Tibial nerve (tissue), 4 donors: Measurements from ENCODE around the gene SEMA3B. TPM values are rescaled to one million over a fixed set of nuclear protein-coding genes. Genes with fewer than 3 reads are reported as not detected.

Experiments
- DNase-seq, 2 donors: peaks; one replicate each; pipeline ENCODE4 v3.0.0-alpha.2; 2019; ENCODE audit warnings: low spot score in 2 of 2
- H3K27ac ChIP-seq, 4 donors: fragments of 200-600 bp; sonication (generic) in 3 of 4; one replicate each; pipeline ENCODE4 v1.5.1; 2017 to 2019; ENCODE audit warnings: mild to moderate bottlenecking in 1 of 4
- H3K27me3 ChIP-seq, 2 donors: fragments of 200-600 bp; sonication (generic) in 1 of 2; one replicate each; pipeline versions ENCODE4 v1.5.1 to v1.6.0; 2017 to 2019
- H3K36me3 ChIP-seq, 3 donors: fragments of 200-600 bp; sonication (generic); one replicate each; pipeline ENCODE4 v1.5.1; 2018 to 2019
- H3K4me1 ChIP-seq, 4 donors: fragments of 200-600 bp; sonication (generic) in 3 of 4; one replicate each; pipeline ENCODE4 v1.5.1; 2017 to 2019
- H3K4me3 ChIP-seq, 4 donors: fragments of 200-600 bp; sonication (generic) in 3 of 4; one replicate each; pipeline ENCODE4 v1.5.1; 2017 to 2019; ENCODE audit warnings: mild to moderate bottlenecking in 1 of 4, moderate library complexity in 1 of 4
- H3K9me3 ChIP-seq, 4 donors: fragments of 200-600 bp; sonication (generic) in 3 of 4; one replicate each; pipeline ENCODE4 v1.5.1; 2017 to 2019
- EP300 ChIP-seq, 2 donors: sonication (generic); formaldehyde crosslinking; IDR thresholded peaks; one replicate each; pipeline ENCODE4 v1.6.1; 2017; ENCODE audit warnings: antibody characterized with exemption in 2 of 2, mild to moderate bottlenecking in 1 of 2
- POLR2A ChIP-seq, 2 donors: fragments of 450-650 bp; IDR thresholded peaks; one replicate each; pipeline ENCODE4 v1.6.1; 2017; ENCODE audit warnings: antibody characterized with exemption in 2 of 2, mild to moderate bottlenecking in 2 of 2, moderate library complexity in 2 of 2
- WGBS, 2 donors: methylation state at CpG; one replicate each; pipeline ENCODE4 v1.1.5; 2018; 5-methylcytosine and 5-hydroxymethylcytosine counted together
- total RNA-seq, 4 donors: library from RNA; depleted of rRNA; stranded (reverse); fragments of >200 nt; gene quantifications; one replicate each; pipeline ENCODE4 v1.1.0, GENCODE V29; 2016
- TF ChIP-seq, protein P1 (sequence below), 5 experiments: fragments of 200-600 bp in 3 of 5; fragments of 450-650 bp in 2 of 5; sonication (generic) in 3 of 5; IDR thresholded peaks; one replicate each; pipeline ENCODE4 v1.5.1; 2016 to 2019; ENCODE audit warnings: antibody characterized with exemption in 5 of 5, mild to moderate bottlenecking in 3 of 5, moderate library complexity in 2 of 5

SEMA3B gene
- total RNA-seq, 4 donors from 2014 or later: 251 to 334 (median 261) TPM

DNA sequence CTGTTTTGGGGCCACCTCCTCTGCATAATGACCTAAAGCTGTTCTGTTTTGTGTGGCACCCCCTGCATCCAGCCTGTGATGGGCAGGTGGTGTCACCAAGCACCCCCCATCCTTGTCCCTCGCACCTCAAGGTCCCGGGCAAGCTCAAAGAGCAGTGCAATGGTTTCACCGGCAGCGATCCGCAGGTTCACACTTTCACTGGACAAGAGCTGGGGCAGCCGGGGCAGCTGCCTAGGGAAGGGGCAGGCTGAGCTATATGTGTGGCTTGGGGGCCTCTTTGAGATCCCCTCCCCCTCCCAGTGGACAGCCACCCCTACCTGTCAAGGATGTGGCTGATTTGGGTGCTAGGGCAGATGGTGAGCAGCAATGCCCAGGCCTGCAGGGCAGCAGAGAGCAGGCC lies 20.2 kb downstream of the SEMA3B start:
- H3K9me3 ChIP-seq: no peaks in the 10 kb centered on the region
- peaks cover 0 to 46% (median 15%) of the 10 kb centered on the region in 3 donors for H3K36me3 ChIP-seq
- no peak overlapping the region for H3K4me3 ChIP-seq
- no peak for TF ChIP-seq POLR2A (IDR thresholded peaks at IDR 0.05)
- TF ChIP-seq, protein P1, sequence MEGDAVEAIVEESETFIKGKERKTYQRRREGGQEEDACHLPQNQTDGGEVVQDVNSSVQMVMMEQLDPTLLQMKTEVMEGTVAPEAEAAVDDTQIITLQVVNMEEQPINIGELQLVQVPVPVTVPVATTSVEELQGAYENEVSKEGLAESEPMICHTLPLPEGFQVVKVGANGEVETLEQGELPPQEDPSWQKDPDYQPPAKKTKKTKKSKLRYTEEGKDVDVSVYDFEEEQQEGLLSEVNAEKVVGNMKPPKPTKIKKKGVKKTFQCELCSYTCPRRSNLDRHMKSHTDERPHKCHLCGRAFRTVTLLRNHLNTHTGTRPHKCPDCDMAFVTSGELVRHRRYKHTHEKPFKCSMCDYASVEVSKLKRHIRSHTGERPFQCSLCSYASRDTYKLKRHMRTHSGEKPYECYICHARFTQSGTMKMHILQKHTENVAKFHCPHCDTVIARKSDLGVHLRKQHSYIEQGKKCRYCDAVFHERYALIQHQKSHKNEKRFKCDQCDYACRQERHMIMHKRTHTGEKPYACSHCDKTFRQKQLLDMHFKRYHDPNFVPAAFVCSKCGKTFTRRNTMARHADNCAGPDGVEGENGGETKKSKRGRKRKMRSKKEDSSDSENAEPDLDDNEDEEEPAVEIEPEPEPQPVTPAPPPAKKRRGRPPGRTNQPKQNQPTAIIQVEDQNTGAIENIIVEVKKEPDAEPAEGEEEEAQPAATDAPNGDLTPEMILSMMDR (IDR thresholded peaks at IDR 0.05): no peak
- no peak for TF ChIP-seq EP300 (IDR thresholded peaks at IDR 0.05)
- H3K27ac ChIP-seq: no peak overlapping the region
- no peak for DNase-seq
- peaks cover 0 to 29% (median 14%) of the 10 kb centered on the region in 4 donors for H3K4me1 ChIP-seq
- H3K27me3 ChIP-seq: no peaks in the 10 kb centered on the region
- 94 to 96% methylated on average over 6 of the region's 6 CpGs for WGBS, 2 donors

DNA sequence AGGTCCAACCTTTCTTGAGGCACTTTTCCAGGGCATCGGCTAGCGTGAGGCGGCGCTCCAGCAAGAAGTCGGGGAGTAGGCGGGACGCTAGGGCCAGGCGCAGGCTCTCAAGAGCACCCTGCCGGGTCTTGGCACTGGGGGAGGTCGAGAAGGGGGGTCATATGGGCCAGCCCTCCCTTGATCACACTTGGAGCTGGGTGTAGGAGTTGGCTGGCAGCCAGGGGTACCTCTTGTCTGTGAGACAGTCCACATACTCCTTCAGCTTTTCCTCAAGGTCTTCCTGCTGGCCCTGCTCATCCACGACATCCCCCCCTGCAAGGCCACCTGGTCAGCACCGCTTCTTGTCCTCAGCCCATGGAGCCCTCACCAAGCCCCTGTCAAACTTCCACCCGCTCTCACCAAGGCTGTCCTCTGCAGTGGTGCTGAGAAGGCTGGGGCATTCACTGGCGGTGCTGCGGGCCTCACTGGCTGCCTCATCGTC lies 21.3 kb downstream of the SEMA3B start:
- TF ChIP-seq POLR2A (IDR thresholded peaks at IDR 0.05): no peak
- TF ChIP-seq, protein P1 (IDR thresholded peaks at IDR 0.05): no peak
- no peak for TF ChIP-seq EP300 (IDR thresholded peaks at IDR 0.05)
- 87 to 90% methylated on average over 14 to 16 of the region's 16 CpGs for WGBS, 2 donors
- Histone ChIP-seq H3K27ac (no peak overlapping the region), H3K4me1 (peaks cover 0 to 29% (median 14%) of the 10 kb centered on the region in 4 donors), H3K4me3 (no peak overlapping the region), H3K27me3 (no peaks in the 10 kb centered on the region), H3K9me3 (no peaks in the 10 kb centered on the region), H3K36me3 (peaks cover 0 to 46% (median 15%) of the 10 kb centered on the region in 3 donors)
- DNase-seq: no peak

DNA sequence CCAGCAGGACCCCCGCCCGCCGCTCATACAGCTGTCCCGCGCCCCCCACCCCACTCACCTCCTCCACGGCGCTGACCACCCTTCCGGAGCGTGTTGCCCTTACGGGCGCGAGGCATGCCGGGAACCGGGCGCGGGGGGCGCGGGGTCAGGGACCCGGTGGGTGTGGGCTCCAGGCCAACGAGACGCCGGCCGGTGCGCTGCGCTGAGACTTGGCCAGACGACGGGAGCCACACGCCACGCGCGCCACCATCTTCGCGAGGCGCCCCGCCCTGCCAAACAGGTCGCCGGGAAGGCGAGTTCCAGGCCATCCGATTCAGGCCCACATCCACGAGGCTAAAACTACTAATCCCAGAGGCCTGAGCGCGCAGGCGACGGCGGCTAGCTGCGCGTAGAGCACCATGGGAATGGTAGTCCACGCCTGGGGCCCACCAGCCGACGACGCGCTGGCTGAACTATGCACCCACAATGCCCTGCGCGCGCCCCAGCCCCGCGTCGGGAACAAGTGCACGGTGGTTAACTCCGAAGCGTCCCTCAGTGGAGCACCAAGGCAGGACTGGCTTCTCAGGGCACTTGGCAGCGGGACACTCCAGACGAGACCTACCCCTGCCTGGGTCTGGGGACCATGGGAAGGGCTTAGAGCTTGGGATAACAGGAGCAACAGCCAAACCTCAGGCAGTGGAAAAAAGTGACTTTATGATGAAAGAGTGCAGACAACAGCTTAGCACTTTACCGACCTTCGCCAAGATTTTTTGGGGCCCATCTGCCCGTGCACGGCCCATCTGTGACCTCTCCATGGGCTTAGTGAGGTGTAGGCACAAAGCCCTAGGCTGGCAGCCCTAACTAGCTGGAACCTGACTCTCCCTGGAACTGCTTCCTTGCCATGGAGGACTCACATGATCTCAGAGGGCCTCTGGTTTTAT lies 23.5 kb downstream of the SEMA3B start, which contains the start of gene IFRD2:
Gene IFRD2, minus strand, starts transcription at position 271 of the 920 bp plus-strand sequence. Its CDS starts 155 bp downstream, at position 116.
- peak; percentile 91 to 94 for DNase-seq
- Histone ChIP-seq H3K36me3 (peaks cover 0 to 44% (median 15%) of the 10 kb centered on the region in 3 donors), H3K4me3 (peak within 1 kb of the TSS; percentile 67 to 94 (median 85)), H3K4me1 (peaks cover 0 to 29% (median 14%) of the 10 kb centered on the region in 4 donors), H3K27me3 (no peaks in the 10 kb centered on the region), H3K27ac (peak within 1 kb of the TSS; percentile 58 to 93 (median 84)), H3K9me3 (no peaks in the 10 kb centered on the region)
- 0% methylated on average over 35 to 48 of the region's 67 CpGs for WGBS, 2 donors
- TF ChIP-seq EP300 (IDR thresholded peaks at IDR 0.05) (peak; percentile 92 to 98), POLR2A (IDR thresholded peaks at IDR 0.05) (peak; percentile 70 to 75)
- TF ChIP-seq, protein P1 (IDR thresholded peaks at IDR 0.05): peak in 1 of 5 experiments; percentile 43

DNA sequence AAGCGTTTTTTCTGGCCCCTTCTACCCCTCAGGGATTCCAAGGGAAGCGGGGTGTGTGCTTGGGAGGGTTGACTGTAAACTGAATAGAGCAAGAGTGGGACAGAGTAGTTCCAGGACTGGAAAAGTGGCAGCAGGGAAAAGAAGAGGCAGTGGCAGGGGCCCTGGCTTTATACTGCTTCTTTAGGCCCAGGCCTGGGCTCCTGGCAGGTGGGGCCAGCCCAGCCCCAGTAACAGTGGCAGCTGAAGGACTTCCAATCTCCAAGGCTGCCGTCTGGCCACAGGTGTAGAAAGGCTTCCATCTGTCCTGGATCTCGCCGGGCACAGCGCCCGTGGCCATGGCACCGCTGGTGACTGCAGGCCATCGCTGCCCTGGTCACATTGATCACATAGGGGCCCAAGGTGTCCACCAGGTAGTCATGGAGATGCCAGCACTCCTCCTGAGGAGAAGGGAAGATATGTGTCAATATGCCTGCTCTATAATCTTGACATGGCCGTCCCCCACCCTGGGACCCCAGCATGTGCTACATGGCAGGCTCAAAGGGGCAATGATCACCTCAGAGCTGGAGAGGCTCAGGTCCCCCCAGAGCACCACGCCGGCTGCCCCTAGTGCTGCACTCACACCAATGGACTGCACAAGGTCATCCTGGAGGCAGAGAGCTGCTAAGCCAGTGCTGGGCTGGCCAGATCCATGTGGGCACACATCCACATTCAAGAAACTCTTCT lies 24.3 kb downstream of the SEMA3B start:
- TF ChIP-seq, protein P1 (IDR thresholded peaks at IDR 0.05): no peak
- TF ChIP-seq EP300 (IDR thresholded peaks at IDR 0.05) (no peak), POLR2A (IDR thresholded peaks at IDR 0.05) (no peak)
- WGBS, 2 donors: 72 to 74% methylated on average over 10 of the region's 12 CpGs
- peak overlapping the region in 1 of 4 donors; percentile 31 for H3K4me3 ChIP-seq
- no peak for DNase-seq
- H3K36me3 ChIP-seq: peaks cover 0 to 39% (median 9%) of the 10 kb centered on the region in 3 donors
- H3K27ac ChIP-seq: peak overlapping the region; percentile 58 to 93 (median 82)
- peaks cover 0 to 38% (median 18%) of the 10 kb centered on the region in 4 donors for H3K4me1 ChIP-seq
- H3K27me3 ChIP-seq: no peaks in the 10 kb centered on the region
- H3K9me3 ChIP-seq: no peaks in the 10 kb centered on the region
